Left colon (tissue), 2 donors: ENCODE results near the gene NAA60. TPM values are rescaled to one million over a fixed set of nuclear protein-coding genes. Genes with fewer than 3 reads are reported as not detected.
"Not testable (repeated sequence)": the region's sequence is repeated elsewhere in the genome, so short reads cannot be mapped to it uniquely, and the experiment has no call there.

Experiments used
- ATAC-seq: fragments of 200-7000 bp; cut with Tn5 transposase; one replicate; pipeline ENCODE4 v1.9.1; 2020; ENCODE audit warnings: mild to moderate bottlenecking, moderate library complexity
- DNase-seq, 2 donors: peaks; one replicate each; pipeline ENCODE4 v3.0.0-alpha.2; 2020
- intact Hi-C, 2 donors: fragments of 100-400 bp; cut with DNase I in 1 of 2; cut with micrococcal nuclease in 1 of 2; formaldehyde crosslinking; loops; one replicate each; pipeline versions ENCODE4 v1.11.2 to v1.14.0; 2022; cut with DNase I, micrococcal nuclease
- microRNA-seq, 2 donors: library from miRNA; unstranded; fragments of <30 nt; microRNA quantifications; one replicate each; pipeline versions ENCODE4 v1.1.0 to v1.2.0, GENCODE V29; 2020
- total RNA-seq, 2 donors: library from RNA; stranded (reverse); fragmentation: NEBNext Ultra II Directional; extraction: Animal tissue kit (Norgen Biotek cat#: 25700); gene quantifications; one replicate each; pipeline ENCODE4 v1.2.1, GENCODE V29; 2021
- donor health status: DM: no; HTN: no; CAD: no.
- donor health status: DM: yes; HTN: yes; CAD: no.

Gene NAA60
- total RNA-seq, 2 donors from 2014 or later = 76.5 to 85.3 TPM

GRCh38 chr16:3523281-3523680 is 79.8 kb downstream of the NAA60 start:
- intact Hi-C loops = no loop called here
- DNase-seq (no peak), ATAC-seq (no peak)

DNA sequence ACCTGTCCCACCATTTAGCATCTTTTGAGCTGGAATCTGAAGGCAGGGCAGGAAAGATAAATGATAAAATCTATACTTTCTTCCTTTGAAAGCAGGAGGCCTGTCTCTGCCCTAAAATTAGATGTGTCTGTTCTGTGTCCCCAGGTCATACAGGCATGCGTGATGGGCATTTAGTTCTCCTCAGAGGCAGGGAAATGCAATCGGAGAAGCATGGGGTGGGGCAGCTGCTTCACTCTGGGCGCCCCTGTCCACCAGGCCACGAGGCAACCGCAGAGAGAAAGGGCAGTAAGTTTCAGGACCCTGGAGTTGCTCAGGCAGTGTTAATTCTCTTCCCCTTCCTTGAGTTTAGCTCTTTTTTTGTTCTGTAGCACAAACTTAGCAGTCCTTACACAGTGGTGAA is 82.5 kb downstream of the NAA60 start:
- intact Hi-C loops = no loop called here
- DNase-seq = no peak
- ATAC-seq = no peak

- ATAC-seq, intact Hi-C loops: not testable (repeated sequence)
- peak; percentile 53 to 74 for DNase-seq
Measured at GRCh38 chr16:3527216-3527829, 83.8 kb downstream of the NAA60 start.

DNA sequence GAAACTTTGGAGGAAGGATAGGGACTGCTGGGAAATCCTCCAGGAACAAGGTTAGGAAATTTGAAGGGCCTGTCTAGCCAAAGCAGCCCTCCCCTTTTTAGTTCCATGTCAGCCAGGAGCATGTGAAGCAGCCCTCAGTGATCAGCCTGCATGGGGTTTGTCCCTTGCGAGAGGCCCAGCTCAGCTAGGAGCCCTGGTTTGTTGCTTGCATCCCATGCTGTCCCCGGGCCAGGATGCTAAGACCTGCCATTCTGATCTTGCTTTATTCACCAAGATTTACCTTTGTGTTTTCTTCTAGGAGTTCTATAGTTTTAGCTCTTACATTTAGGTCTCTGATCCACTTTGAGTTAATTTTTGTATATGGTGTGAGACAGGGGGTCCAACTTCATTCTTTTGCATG is 84.9 kb downstream of the NAA60 start:
- DNase-seq (no peak), ATAC-seq (no peak)
- intact Hi-C loops = no loop called here

GRCh38 chr16:3529175-3529574 is 85.7 kb downstream of the NAA60 start:
- ATAC-seq (no peak), DNase-seq (no peak)
- intact Hi-C loops = no loop called here

DNA sequence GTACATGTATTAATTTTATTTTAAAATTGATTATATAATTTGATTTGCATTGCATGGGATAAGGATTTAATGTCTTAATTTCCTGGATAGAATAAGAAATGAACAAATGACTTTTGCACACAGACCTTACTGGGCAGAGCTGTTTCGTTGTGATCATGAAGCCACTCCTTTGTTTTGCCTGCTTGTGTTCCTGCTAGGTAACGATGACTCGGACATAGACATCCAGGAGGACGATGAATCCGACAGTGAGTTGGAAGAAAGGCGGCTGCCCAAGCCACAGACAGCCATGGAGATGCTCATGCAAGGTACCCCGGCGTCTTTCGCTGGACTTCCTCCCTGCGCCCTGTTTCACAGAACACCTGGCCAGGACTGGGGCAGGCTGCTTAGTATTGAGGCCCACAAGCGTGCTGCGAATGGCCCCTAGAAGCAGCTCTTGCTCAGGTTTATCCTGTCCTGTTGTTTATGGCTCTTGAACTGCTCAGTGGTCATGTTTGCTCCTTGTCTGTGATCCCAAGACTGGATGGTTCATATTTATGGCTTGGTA is 87.0 kb downstream of the NAA60 start:
- DNase-seq (no peak), ATAC-seq (no peak)
- intact Hi-C loops = no loop called here

DNA sequence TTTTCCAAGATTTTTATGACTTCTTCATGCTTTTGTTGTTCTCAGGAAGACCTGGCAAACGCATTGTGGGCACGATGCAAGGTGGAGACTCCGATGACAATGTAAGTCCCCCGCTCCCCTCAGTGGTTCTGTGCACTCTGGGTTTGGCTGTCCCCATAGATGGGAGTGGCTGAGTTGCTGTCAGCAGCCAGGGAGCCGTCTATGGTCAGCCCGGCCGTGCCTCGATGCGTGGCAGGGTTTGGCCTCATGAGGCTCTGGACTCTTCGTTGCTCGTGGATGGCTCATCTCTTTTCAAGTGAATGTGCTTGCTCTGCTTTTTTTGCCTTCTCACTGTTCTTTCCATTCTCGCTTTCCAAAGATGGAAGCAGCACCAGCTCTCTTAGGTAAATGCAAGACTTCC is 89.3 kb downstream of the NAA60 start:
- intact Hi-C loops = no loop called here
- no peak for DNase-seq
- ATAC-seq = no peak

DNA sequence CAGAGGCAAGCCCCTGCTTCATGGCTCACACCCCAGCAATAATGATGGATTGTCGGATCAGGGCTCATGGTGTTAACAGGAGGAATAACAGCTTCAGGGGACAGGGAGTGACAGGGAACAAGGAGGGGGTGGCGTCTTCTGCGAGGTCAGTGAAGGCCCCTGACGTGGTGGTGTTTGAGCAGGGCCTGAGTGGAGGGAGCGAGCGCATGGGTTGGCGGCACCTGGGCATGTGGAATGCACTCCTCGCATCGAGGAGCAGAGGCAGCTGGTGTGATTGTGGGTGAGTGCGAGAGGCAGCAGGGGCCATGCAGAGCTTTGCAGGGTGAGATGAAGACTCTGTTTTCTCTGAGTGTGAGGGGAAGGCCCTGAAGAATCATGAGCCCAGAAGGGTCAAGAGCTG is 90.6 kb downstream of the NAA60 start:
- DNase-seq = no peak
- no peak for ATAC-seq
- intact Hi-C loops = no loop called here

DNA sequence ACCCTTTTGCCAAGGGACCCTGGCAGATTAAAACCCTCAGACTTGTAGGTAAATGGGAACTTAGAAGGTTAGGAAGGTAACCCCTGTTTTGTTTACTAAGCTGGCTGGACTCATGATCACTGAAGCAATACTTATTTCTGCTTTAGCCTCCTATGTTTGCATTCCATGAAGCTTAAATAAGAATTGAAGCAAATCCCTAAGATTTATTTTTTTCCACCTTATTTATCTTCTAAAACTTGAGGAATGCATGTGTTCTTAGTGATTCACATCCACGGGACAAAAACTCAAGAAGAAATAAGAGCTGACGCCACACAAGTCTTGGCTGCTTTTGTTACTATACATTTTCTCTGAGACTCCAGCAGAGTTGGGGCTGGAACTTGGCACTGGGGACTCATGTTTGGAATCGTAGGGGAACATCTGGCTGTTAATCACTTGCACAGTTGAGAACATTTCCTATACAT is 92.8 kb downstream of the NAA60 start:
- intact Hi-C loops = no loop called here
- ATAC-seq (no peak), DNase-seq (no peak)

Small RNAs within 50 kb of the gene (microRNA-seq; reads per million reads assigned to microRNA genes)
- gene MIR6126 = 0 to 17.7 reads per million in 2 donors

Other genes with a start within 250 kb of the NAA60 start
- gene ZNF200, start 208.5 kb upstream of the NAA60 start, total RNA-seq = 1 to 10 TPM; 6.0 to 6.1 TPM
- under 1 TPM; 0.37 to 0.67 TPM for gene MEFV, start 187.0 kb upstream of the NAA60 start, total RNA-seq
- gene ZNF263, start 160.2 kb upstream of the NAA60 start, total RNA-seq = 10 to 100 TPM; 21.2 to 24.3 TPM
- gene TIGD7, start 138.2 kb upstream of the NAA60 start, total RNA-seq = 1 to 10 TPM; 1.8 to 2.1 TPM
- gene ZNF75A, start 138.2 kb upstream of the NAA60 start, total RNA-seq = 10 to 100 TPM; 17.9 to 24.1 TPM
- not detected for gene OR2C1, start 87.8 kb upstream of the NAA60 start, total RNA-seq
- gene ZSCAN32, start 42.7 kb upstream of the NAA60 start, total RNA-seq = 10 to 100 TPM; 10.1 to 12.5 TPM
- gene ZNF174, start 42.5 kb upstream of the NAA60 start, total RNA-seq = 1 to 10 TPM; 7.6 to 7.7 TPM
- 1 to 10 TPM; 1.5 to 1.6 TPM for gene ZNF597, start 176 bp upstream of the NAA60 start, total RNA-seq
- gene C16orf90, start 51.8 kb downstream of the NAA60 start, total RNA-seq = not detected
- gene CLUAP1, start 57.3 kb downstream of the NAA60 start, total RNA-seq = 10 to 100 TPM in 1 of 2 donors, 1 to 10 TPM in 1; 9.2 to 11.5 TPM
- 1 to 10 TPM; 1.3 to 1.4 TPM for gene NLRC3, start 133.7 kb downstream of the NAA60 start, total RNA-seq
- 1 to 10 TPM; 3.7 to 4.9 TPM for gene SLX4, start 167.9 kb downstream of the NAA60 start, total RNA-seq
- 10 to 100 TPM; 15.7 to 18.1 TPM for gene DNASE1, start 211.0 kb downstream of the NAA60 start, total RNA-seq